ENCODE results near the gene SMCR8. TPM values are rescaled to one million over a fixed set of nuclear protein-coding genes. Genes with fewer than 3 reads are reported as not detected.

Gene SMCR8
- total and polyA plus RNA-seq, 2 of the 8 experiments (the other 6 are each of a cell fraction or from before 2014, with no cell fraction given): 6.9 to 18.5 TPM

DNA sequence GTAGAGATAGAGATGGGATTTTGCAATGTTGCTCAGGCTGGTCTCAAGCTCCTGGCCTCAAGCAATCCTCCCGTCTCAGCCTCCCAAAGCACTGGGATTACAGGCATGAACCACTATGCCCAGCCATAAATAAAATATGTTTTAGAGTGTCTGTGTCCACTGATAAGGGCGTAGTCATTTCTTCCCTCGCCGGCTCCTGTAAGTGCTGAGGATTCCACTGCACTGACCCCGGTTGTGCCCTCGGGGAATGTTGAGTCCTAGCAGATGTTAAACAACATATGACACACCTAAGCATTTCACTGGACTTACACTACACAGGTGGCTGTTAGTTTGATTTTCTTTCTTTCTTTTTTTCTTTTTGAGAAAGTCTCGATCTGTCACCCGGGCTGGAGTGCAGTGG, 53.9 kb downstream of the SMCR8 start:
- Histone ChIP-seq H2BK15ac (ENCODE audit: low read length) (no peak overlapping the region), H4K5ac (ENCODE audit: insufficient read length, low read depth, low read length) (no peak overlapping the region), H3K23ac (ENCODE audit: insufficient read length) (no peak overlapping the region), H3K27ac (ENCODE audit: low read depth, low read length) (no peak overlapping the region), H3K18ac (ENCODE audit: extremely low read depth, low read length) (no peak overlapping the region), H3K36me3 (ENCODE audit: control insufficient read depth in 2 of 4, insufficient read depth in 4 of 4, low read length in 3 of 4) (no peaks in the 10 kb centered on the region), H3K56ac (replicated peaks; ENCODE audit: insufficient read length, low read depth, low read length) (no peak overlapping the region), H4K8ac (ENCODE audit: extremely low read depth, insufficient read depth, low read length) (no peak overlapping the region), H4K91ac (replicated peaks; ENCODE audit: insufficient read length, low read length) (no peak overlapping the region), H3K23me2 (ENCODE audit: low read depth, low read length) (no peaks in the 10 kb centered on the region), H3K79me1 (ENCODE audit: low read depth, low read length) (no peaks in the 10 kb centered on the region), H4K20me1 (replicated peaks in 1 of 2; ENCODE audit: control insufficient read depth in 1 of 2, insufficient read depth in 2 of 2, low read length in 2 of 2) (no peaks in the 10 kb centered on the region), H2AFZ (ENCODE audit: low read length) (no peak overlapping the region), H2BK5ac (ENCODE audit: low read depth, low read length) (no peak overlapping the region), H3K4me3 (ENCODE audit: extremely low read depth in 1 of 4, insufficient read depth in 2 of 4, low read depth in 3 of 4, low read length in 4 of 4) (no peak overlapping the region), H3K4me2 (ENCODE audit: insufficient read depth in 1 of 2, low read depth in 2 of 2, low read length in 2 of 2) (no peak overlapping the region), H3K14ac (ENCODE audit: insufficient read length) (no peak overlapping the region), H3K4me1 (replicated peaks in 1 of 4; ENCODE audit: control insufficient read depth in 3 of 4, insufficient read depth in 4 of 4, low read length in 3 of 4) (no peaks in the 10 kb centered on the region), H2AK5ac (ENCODE audit: low read depth, low read length) (no peak overlapping the region), H2BK12ac (ENCODE audit: low read depth, low read length) (no peak overlapping the region), H3K9ac (replicated peaks in 1 of 4; ENCODE audit: extremely low read depth in 1 of 4, low read depth in 3 of 4, low read length in 3 of 4) (no peak overlapping the region), H2BK120ac (replicated peaks; ENCODE audit: low read depth, low read length) (no peak overlapping the region), H3K27me3 (replicated peaks in 1 of 4; ENCODE audit: control insufficient read depth in 3 of 4, extremely low read depth in 1 of 4, insufficient read depth in 3 of 4, low read length in 3 of 4) (no peaks in the 10 kb centered on the region), H3K4ac (replicated peaks; ENCODE audit: insufficient read length, low read depth, low read length) (no peak overlapping the region), H3K9me3 (ENCODE audit: insufficient read depth in 2 of 2, low read depth in 1 of 2, low read length in 1 of 2) (no peaks in the 10 kb centered on the region), H2BK20ac (ENCODE audit: low read length) (no peak overlapping the region), H3K79me2 (ENCODE audit: control insufficient read depth in 1 of 2, insufficient read depth in 2 of 2, low read length in 2 of 2) (no peaks in the 10 kb centered on the region)
- no peak for DNase-seq (ENCODE audit: low read depth in 1 of 2, low spot score in 2 of 2)
- ChIA-PET CTCF (ENCODE audit: partially characterized antibody) (no interaction called here), POLR2A (ENCODE audit: partially characterized antibody) (no interaction called here)
- no peak for FAIRE-seq
- WGBS, 2 experiments (ENCODE audit: extremely low coverage in 1 of 2, insufficient coverage in 1 of 2, insufficient read length in 1 of 2, insufficient replicate concordance in 2 of 2, low coverage in 1 of 2, low lambda C conversion rate in 2 of 2, missing lambda C conversion rate in 1 of 2): 95% methylated on average over 8 of the region's 8 CpGs; no CpG with 5 or more reads in 1 of the 2 experiments
- TF ChIP-seq, protein P1, sequence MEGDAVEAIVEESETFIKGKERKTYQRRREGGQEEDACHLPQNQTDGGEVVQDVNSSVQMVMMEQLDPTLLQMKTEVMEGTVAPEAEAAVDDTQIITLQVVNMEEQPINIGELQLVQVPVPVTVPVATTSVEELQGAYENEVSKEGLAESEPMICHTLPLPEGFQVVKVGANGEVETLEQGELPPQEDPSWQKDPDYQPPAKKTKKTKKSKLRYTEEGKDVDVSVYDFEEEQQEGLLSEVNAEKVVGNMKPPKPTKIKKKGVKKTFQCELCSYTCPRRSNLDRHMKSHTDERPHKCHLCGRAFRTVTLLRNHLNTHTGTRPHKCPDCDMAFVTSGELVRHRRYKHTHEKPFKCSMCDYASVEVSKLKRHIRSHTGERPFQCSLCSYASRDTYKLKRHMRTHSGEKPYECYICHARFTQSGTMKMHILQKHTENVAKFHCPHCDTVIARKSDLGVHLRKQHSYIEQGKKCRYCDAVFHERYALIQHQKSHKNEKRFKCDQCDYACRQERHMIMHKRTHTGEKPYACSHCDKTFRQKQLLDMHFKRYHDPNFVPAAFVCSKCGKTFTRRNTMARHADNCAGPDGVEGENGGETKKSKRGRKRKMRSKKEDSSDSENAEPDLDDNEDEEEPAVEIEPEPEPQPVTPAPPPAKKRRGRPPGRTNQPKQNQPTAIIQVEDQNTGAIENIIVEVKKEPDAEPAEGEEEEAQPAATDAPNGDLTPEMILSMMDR (IDR thresholded peaks at IDR 0.05; ENCODE audit: control extremely low read depth in 1 of 3, insufficient read depth in 1 of 3, low read depth in 1 of 3, low read length in 3 of 3): no peak
- TF ChIP-seq JUN (IDR thresholded peaks at IDR 0.05; ENCODE audit: low read depth, low read length) (no peak), JUND (IDR thresholded peaks at IDR 0.05; ENCODE audit: low read length) (no peak), KDM5A (IDR thresholded peaks at IDR 0.05; ENCODE audit: low read length) (no peak), RXRA (IDR thresholded peaks at IDR 0.05; ENCODE audit: insufficient read depth, low read depth, low read length) (no peak), ASH2L (IDR thresholded peaks at IDR 0.05; ENCODE audit: low read length) (no peak), KDM1A (IDR thresholded peaks at IDR 0.05; ENCODE audit: borderline replicate concordance, low read length) (no peak), ZNF274 (IDR thresholded peaks at IDR 0.05; ENCODE audit: borderline replicate concordance, extremely low read depth, low read length) (no peak), SRF (IDR thresholded peaks at IDR 0.05; ENCODE audit: low read depth, low read length) (no peak)
